Suprapubic skin (tissue), 4 donors: ENCODE results near the gene N4BP2L1. TPM values are rescaled to one million over a fixed set of nuclear protein-coding genes. Genes with fewer than 3 reads are reported as not detected.
A peak's percentile ranks its signal among the peaks of the same experiment; 100 is the strongest.

Experiments used
- DNase-seq, 2 donors: peaks; one replicate each; pipeline ENCODE4 v3.0.0-alpha.2; 2019; ENCODE audit warnings: low spot score in 2 of 2
- H3K27ac ChIP-seq: fragments of 200-600 bp; sonication (generic); one replicate; pipeline ENCODE4 v1.5.1; 2019
- H3K27me3 ChIP-seq: fragments of 200-600 bp; sonication (generic); one replicate; pipeline ENCODE4 v1.5.1; 2019
- H3K36me3 ChIP-seq: fragments of 200-600 bp; sonication (generic); one replicate; pipeline ENCODE4 v1.5.1; 2019
- H3K4me1 ChIP-seq: fragments of 200-600 bp; sonication (generic); one replicate; pipeline ENCODE4 v1.5.1; 2019
- H3K4me3 ChIP-seq: fragments of 200-600 bp; sonication (generic); one replicate; pipeline ENCODE4 v1.5.1; 2019; ENCODE audit warnings: mild to moderate bottlenecking
- H3K9me3 ChIP-seq: fragments of 200-600 bp; sonication (generic); one replicate; pipeline ENCODE4 v1.5.1; 2019
- CTCF ChIP-seq, 2 donors: fragments of 200-600 bp in 1 of 2; fragments of 450-650 bp in 1 of 2; sonication (generic) in 1 of 2; IDR thresholded peaks; one replicate each; pipeline ENCODE4 v1.5.1; 2016 to 2019; ENCODE audit warnings: antibody characterized with exemption in 2 of 2, mild to moderate bottlenecking in 1 of 2, moderate library complexity in 1 of 2
- EP300 ChIP-seq: sonication (generic); formaldehyde crosslinking; IDR thresholded peaks from one replicate; pipeline ENCODE4 v1.6.1; 2017; ENCODE audit warnings: antibody characterized with exemption
- POLR2A ChIP-seq, 2 donors: fragments of 450-650 bp; IDR thresholded peaks; one replicate each; pipeline ENCODE4 v1.6.1; 2017; ENCODE audit warnings: antibody characterized with exemption in 2 of 2, mild to moderate bottlenecking in 2 of 2, moderate library complexity in 2 of 2
- POLR2AphosphoS5 ChIP-seq, 3 donors: sonication (generic); formaldehyde crosslinking; IDR thresholded peaks; one replicate each; pipeline ENCODE4 v1.6.1; 2017; ENCODE audit warnings: antibody characterized with exemption in 3 of 3
- WGBS: methylation state at CpG from one replicate; pipeline ENCODE4 v1.1.5; 2018; 5-methylcytosine and 5-hydroxymethylcytosine counted together
- total RNA-seq, 4 donors: library from RNA; depleted of rRNA; stranded (reverse); fragments of >200 nt; gene quantifications; one replicate each; pipeline ENCODE4 v1.1.0, GENCODE V29; 2016

The N4BP2L1 gene
- total RNA-seq, 4 donors from 2014 or later, result 31.3 to 71.5 (median 34.6) TPM

DNA sequence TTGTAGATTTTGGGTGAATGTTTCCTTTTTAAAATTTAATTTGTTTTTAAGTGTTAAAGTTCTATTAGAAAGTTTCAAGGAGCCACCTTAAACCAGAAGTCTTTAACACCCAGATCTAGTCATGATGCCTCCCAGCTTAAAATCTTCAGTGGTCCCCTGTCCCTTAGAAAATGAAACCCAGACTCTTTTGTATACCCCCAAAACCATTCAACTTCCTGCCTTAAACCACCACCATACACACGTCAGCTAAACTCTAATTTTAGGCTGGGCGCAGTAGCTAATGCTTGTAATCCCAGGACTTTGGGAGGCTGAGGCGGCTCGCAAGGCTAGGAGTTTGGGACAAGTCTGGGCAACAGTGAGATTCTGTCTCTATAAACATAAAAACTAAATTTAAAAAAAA, 37.9 kb downstream of the N4BP2L1 start:
- TF ChIP-seq POLR2A (IDR thresholded peaks at IDR 0.05), result no peak
- no peak for TF ChIP-seq POLR2AphosphoS5 (IDR thresholded peaks at IDR 0.05)
- TF ChIP-seq CTCF (IDR thresholded peaks at IDR 0.05), result no peak
- TF ChIP-seq EP300, result no peak
- no peak for DNase-seq
- no peaks in the 10 kb centered on the region for H3K4me1 ChIP-seq
- no peaks in the 10 kb centered on the region for H3K9me3 ChIP-seq
- no peaks in the 10 kb centered on the region for H3K27me3 ChIP-seq
- no peak overlapping the region for H3K27ac ChIP-seq
- no peak overlapping the region for H3K4me3 ChIP-seq
- no peaks in the 10 kb centered on the region for H3K36me3 ChIP-seq
- WGBS, result 62% methylated on average over 4 of the region's 4 CpGs

- Histone ChIP-seq H3K27me3 (no peaks in the 10 kb centered on the region), H3K4me1 (no peaks in the 10 kb centered on the region), H3K4me3 (no peak overlapping the region), H3K36me3 (no peaks in the 10 kb centered on the region), H3K27ac (no peak overlapping the region), H3K9me3 (no peaks in the 10 kb centered on the region)
- TF ChIP-seq POLR2A (IDR thresholded peaks at IDR 0.05) (no peak), EP300 (no peak), CTCF (IDR thresholded peaks at IDR 0.05) (no peak), POLR2AphosphoS5 (IDR thresholded peaks at IDR 0.05) (no peak)
- no peak for DNase-seq
Observed at GRCh38 chr13:32385410-32385809, 42.5 kb downstream of the N4BP2L1 start.

DNA sequence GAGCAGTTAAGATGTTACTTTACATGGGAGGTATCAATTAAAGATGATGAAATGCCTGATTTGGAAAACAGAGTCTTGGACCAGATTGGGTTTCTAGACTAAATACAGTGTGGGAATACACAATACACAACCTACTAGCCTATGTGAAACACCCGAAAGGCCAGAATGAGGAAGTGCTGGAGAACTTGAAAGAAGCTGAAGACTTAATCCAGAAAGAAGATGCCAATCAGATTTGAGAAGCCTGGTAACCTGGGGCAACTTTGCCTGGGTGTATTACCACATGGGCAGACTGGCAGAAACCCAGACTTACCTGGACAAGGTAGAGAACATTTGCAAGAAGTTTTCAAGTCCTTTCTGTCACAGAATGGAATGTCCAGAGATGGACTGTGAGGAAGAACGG, 43.2 kb downstream of the N4BP2L1 start:
- Histone ChIP-seq H3K27ac (no peak overlapping the region), H3K4me3 (no peak overlapping the region), H3K9me3 (no peaks in the 10 kb centered on the region), H3K36me3 (no peaks in the 10 kb centered on the region), H3K27me3 (no peaks in the 10 kb centered on the region), H3K4me1 (no peaks in the 10 kb centered on the region)
- DNase-seq, result no peak
- TF ChIP-seq CTCF (IDR thresholded peaks at IDR 0.05) (no peak), EP300 (no peak), POLR2AphosphoS5 (IDR thresholded peaks at IDR 0.05) (no peak), POLR2A (IDR thresholded peaks at IDR 0.05) (no peak)
- 59% methylated on average over 2 of the region's 2 CpGs for WGBS

- Histone ChIP-seq H3K27ac (no peak overlapping the region), H3K4me3 (no peak overlapping the region), H3K27me3 (no peaks in the 10 kb centered on the region), H3K9me3 (no peaks in the 10 kb centered on the region), H3K4me1 (no peaks in the 10 kb centered on the region), H3K36me3 (no peaks in the 10 kb centered on the region)
- WGBS, result 77% methylated on average over 5 of the region's 5 CpGs
- TF ChIP-seq CTCF (IDR thresholded peaks at IDR 0.05) (no peak), POLR2AphosphoS5 (IDR thresholded peaks at IDR 0.05) (no peak), EP300 (no peak), POLR2A (IDR thresholded peaks at IDR 0.05) (no peak)
- no peak for DNase-seq
Observed at GRCh38 chr13:32383836-32384618, 43.9 kb downstream of the N4BP2L1 start.

GRCh38 chr13:32381539-32381938, 46.4 kb downstream of the N4BP2L1 start:
- H3K9me3 ChIP-seq, result no peaks in the 10 kb centered on the region
- H3K27ac ChIP-seq, result no peak overlapping the region
- no peak overlapping the region for H3K4me3 ChIP-seq
- no peaks in the 10 kb centered on the region for H3K27me3 ChIP-seq
- no peak for TF ChIP-seq POLR2A (IDR thresholded peaks at IDR 0.05)
- TF ChIP-seq POLR2AphosphoS5 (IDR thresholded peaks at IDR 0.05), result no peak
- peak; percentile 17 to 23 for TF ChIP-seq CTCF (IDR thresholded peaks at IDR 0.05)
- TF ChIP-seq EP300, result no peak
- no peaks in the 10 kb centered on the region for H3K36me3 ChIP-seq
- 77% methylated on average over 3 of the region's 3 CpGs for WGBS
- DNase-seq, result no peak
- H3K4me1 ChIP-seq, result no peaks in the 10 kb centered on the region
